A673 (cell line): ENCODE measurements around the gene HPS3. TPM values are rescaled to one million over a fixed set of nuclear protein-coding genes. Genes with fewer than 3 reads are reported as not detected.

ENCODE experiments used
- BruUV-seq: library from RNA; stranded (reverse); fragments of 400-500 nt; replicated peaks from 2 replicates; lab custom pipeline; 2021; lab: Mats Ljungman, UMichigan
- CTCF ChIA-PET: fragments of 300-600 bp; sonication (Branson Sonifier 250); formaldehyde crosslinking; loops from one replicate; lab custom pipeline; 2022; ENCODE audit warnings: antibody characterized with exemption; lab: Charles Lee
- POLR2A ChIA-PET: fragments of 300-600 bp; sonication (Branson Sonifier 250); formaldehyde crosslinking; loops from one replicate; lab custom pipeline; 2022; ENCODE audit warnings: antibody characterized with exemption; ENCODE audit not compliant: low non-redundant PET; lab: Charles Lee
- DNase-seq: peaks from one replicate; pipeline ENCODE4 v3.0.0-alpha.2; 2015; ENCODE audit warnings: low spot score
- H3K27ac ChIP-seq: fragments of 200-600 bp; sonication (generic); 2 replicates; pipeline ENCODE4 v1.5.1; 2016; ENCODE audit warnings: mixed run types, low read depth, mild to moderate bottlenecking, mixed read lengths, antibody characterized with exemption, low read length; ENCODE audit not compliant: poor library complexity, severe bottlenecking
- H3K27me3 ChIP-seq: fragments of 200-600 bp; sonication (generic); replicated peaks from 2 replicates; pipeline ENCODE4 v1.6.1; 2017; ENCODE audit warnings: mixed run types, low read depth, mild to moderate bottlenecking, mixed read lengths, antibody characterized with exemption, low read length; ENCODE audit not compliant: insufficient read depth, poor library complexity
- H3K36me3 ChIP-seq: fragments of 200-600 bp; sonication (generic); 2 replicates; pipeline ENCODE4 v1.6.1; 2016; ENCODE audit warnings: mixed run types, mild to moderate bottlenecking, mixed read lengths, antibody characterized with exemption, low read length; ENCODE audit not compliant: insufficient read depth, poor library complexity, severe bottlenecking
- H3K4me1 ChIP-seq: fragments of 200-600 bp; sonication (generic); 2 replicates; pipeline ENCODE4 v1.6.1; 2017; ENCODE audit warnings: mixed run types, mild to moderate bottlenecking, mixed read lengths, antibody characterized with exemption, low read length; ENCODE audit not compliant: insufficient read depth, poor library complexity, severe bottlenecking
- H3K4me3 ChIP-seq: fragments of 200-600 bp; sonication (generic); 2 replicates; pipeline ENCODE4 v1.5.1; 2016; ENCODE audit warnings: low read depth, mixed run types, mild to moderate bottlenecking, mixed read lengths, low read length; ENCODE audit not compliant: poor library complexity, severe bottlenecking
- H3K9me3 ChIP-seq: fragments of 200-600 bp; sonication (generic); 2 replicates; pipeline ENCODE4 v1.6.1; 2016; ENCODE audit warnings: mixed run types, low read depth, mild to moderate bottlenecking, mixed read lengths, antibody characterized with exemption, low read length; ENCODE audit not compliant: poor library complexity, severe bottlenecking
- CTCF ChIP-seq: fragments of 300-800, 200-600 bp; sonication (generic); conservative IDR thresholded peaks from 2 replicates; pipeline ENCODE4 v1.5.1; 2017; ENCODE audit warnings: low read depth, mild to moderate bottlenecking, antibody characterized with exemption, low read length, moderate library complexity, mixed read lengths
- EZH2 ChIP-seq: fragments of 200-600 bp; sonication (generic); IDR thresholded peaks from 2 replicates; pipeline ENCODE4 v1.6.1; 2017; ENCODE audit warnings: borderline replicate concordance, low read depth, mild to moderate bottlenecking, mixed read lengths, antibody characterized with exemption, low read length; ENCODE audit not compliant: poor library complexity, severe bottlenecking
- intact Hi-C: fragments of 100-400 bp; cut with micrococcal nuclease; formaldehyde crosslinking; loops from one replicate; pipeline ENCODE4 v1.10.0; 2022; ENCODE audit not compliant: unreplicated experiment
- total RNA-seq: library from RNA; stranded (reverse); gene quantifications from 2 replicates; pipeline ENCODE4 v1.2.3, GENCODE V29; 2021

HPS3 gene
- total RNA-seq, 1 experiment from 2014 or later = 12.6 TPM

GRCh38 chr3:149087208-149087607 is 42.2 kb upstream of the HPS3 start:
- no peaks in the 10 kb centered on the region for H3K9me3 ChIP-seq
- no peak overlapping the region for H3K4me3 ChIP-seq
- BruUV-seq = no TSS peak
- no peak for TF ChIP-seq EZH2
- no peak for TF ChIP-seq CTCF
- DNase-seq = no peak
- CTCF ChIA-PET = no interaction called here
- no peak overlapping the region for H3K27ac ChIP-seq
- intact Hi-C loops = no loop called here
- no peaks in the 10 kb centered on the region for H3K27me3 ChIP-seq
- POLR2A ChIA-PET = no interaction called here
- peaks cover 16% of the 10 kb centered on the region for H3K36me3 ChIP-seq
- peaks cover 6% of the 10 kb centered on the region for H3K4me1 ChIP-seq

DNA sequence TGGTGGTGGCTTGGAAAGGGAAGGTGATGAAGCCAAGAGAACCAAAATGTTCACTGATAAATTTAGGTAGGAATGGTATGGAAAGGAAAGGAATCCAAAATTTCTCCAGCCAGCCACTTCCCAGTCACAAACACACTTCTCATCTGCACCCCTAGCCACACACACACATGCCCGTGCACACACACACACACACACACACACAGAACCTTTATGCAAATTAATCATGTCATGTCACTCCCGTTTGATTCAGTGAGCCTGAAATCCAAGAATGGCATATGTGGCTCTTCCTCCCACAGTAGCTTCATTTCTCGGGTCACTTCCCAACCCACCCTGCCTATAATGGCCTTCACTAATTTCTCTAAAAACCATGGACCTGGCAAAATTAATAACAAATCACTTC is 40.0 kb upstream of the HPS3 start:
- Histone ChIP-seq H3K27ac (no peak overlapping the region), H3K9me3 (no peaks in the 10 kb centered on the region), H3K36me3 (peaks cover 4% of the 10 kb centered on the region), H3K27me3 (no peaks in the 10 kb centered on the region), H3K4me1 (peaks cover 5% of the 10 kb centered on the region), H3K4me3 (no peak overlapping the region)
- CTCF ChIA-PET = no interaction called here
- intact Hi-C loops = no loop called here
- BruUV-seq = no TSS peak
- POLR2A ChIA-PET = no interaction called here
- DNase-seq = no peak
- TF ChIP-seq EZH2 = no peak
- no peak for TF ChIP-seq CTCF

GRCh38 chr3:149090461-149090860 is 39.0 kb upstream of the HPS3 start:
- Histone ChIP-seq H3K4me3 (no peak overlapping the region), H3K4me1 (no peaks in the 10 kb centered on the region), H3K27ac (no peak overlapping the region), H3K9me3 (no peaks in the 10 kb centered on the region), H3K36me3 (no peaks in the 10 kb centered on the region), H3K27me3 (no peaks in the 10 kb centered on the region)
- BruUV-seq = no TSS peak
- POLR2A ChIA-PET = no interaction called here
- no peak for DNase-seq
- intact Hi-C loops = no loop called here
- no peak for TF ChIP-seq CTCF
- CTCF ChIA-PET = no interaction called here
